MM.1S (cell line): ENCODE measurements around the gene GDPD5.

Experiments used
- CTCF ChIP-seq: fragments of 300-600 bp; sonication (generic); IDR thresholded peaks from 2 replicates; pipeline ENCODE4 v1.5.1; 2016; ENCODE audit warnings: antibody characterized with exemption, low read length, mixed read lengths
- EZH2 ChIP-seq: fragments of 300-600 bp; sonication (generic); optimal IDR thresholded peaks from 2 replicates; pipeline ENCODE3; 2017; ENCODE audit warnings: low read depth, mild to moderate bottlenecking, antibody characterized with exemption, low read length, mixed read lengths
- EZH2phosphoT487 ChIP-seq: fragments of 300-600 bp; sonication (generic); IDR thresholded peaks from 2 replicates; pipeline ENCODE4 v1.6.1; 2018; ENCODE audit warnings: antibody characterized with exemption, low read length

DNA sequence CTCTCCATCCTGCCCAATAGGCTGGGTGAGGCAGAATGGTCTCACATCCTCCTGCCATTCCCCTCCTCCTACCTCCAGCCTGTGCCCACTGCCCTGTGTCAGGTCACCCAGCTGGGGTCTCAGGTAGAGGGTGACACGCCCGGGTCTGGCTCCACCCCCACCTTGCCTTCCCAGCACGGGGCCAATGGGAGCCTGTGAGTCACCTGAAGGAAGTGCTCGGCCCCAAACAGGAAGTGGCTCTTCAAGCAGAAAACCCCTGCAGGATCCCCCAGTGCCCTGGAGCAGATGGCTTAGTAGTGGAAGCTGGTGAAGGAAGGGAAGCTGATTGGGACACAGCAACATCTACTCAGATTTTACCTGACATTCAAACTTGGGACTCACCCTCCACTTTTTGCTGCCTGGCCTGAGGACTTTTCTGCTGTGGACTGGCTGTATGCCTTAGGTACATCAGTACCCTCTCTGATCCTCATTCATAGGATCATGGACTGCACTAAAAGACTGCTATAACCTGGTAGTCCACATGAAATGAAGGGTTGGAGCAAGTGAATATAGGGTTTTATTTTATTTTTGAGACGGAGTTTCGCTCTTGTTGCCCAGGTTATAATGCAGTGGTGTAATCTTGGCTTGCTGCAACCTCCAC, 33.4 kb downstream of the GDPD5 start:
- TF ChIP-seq CTCF (no peak), EZH2phosphoT487 (no peak), EZH2 (no peak)
